ENCODE data around the gene NDUFB8.

DNA sequence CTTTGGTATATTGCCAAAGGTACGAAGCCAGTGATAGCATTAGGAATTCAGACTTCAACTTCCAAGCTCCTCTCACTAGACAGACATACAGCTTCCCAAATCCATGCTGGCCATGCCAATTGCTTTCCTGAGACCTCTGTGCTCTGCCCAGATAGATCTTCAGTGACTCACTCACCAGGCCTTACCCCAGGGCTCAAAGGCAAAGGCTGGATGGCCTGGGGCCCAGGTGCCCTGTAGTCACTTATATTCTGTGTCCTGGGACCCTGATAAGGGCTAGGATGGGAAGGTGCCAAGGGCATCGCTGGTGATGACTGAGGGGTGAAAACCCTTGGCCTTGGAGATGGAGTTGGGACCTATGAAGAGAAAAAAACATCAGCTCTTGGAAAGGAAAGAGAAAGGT, 39.1 kb downstream of the NDUFB8 start:
- TF ChIP-seq ZNF660 (tag by site-specific recombination; IDR thresholded peaks at IDR 0.05) (no peak), ZNF24 (tag by site-specific recombination; IDR thresholded peaks at IDR 0.05) (no peak), ZNF677 (tag by site-specific recombination; IDR thresholded peaks at IDR 0.05) (no peak), SCRT2 (tag by site-specific recombination; IDR thresholded peaks at IDR 0.05) (no peak), MEIS1 (CRISPR knock-in tag; IDR thresholded peaks at IDR 0.05; ENCODE audit: borderline replicate concordance) (no peak), ZNF785 (tag by site-specific recombination; IDR thresholded peaks at IDR 0.05) (no peak), ZNF654 (tag by site-specific recombination; IDR thresholded peaks at IDR 0.05; ENCODE audit: low read depth) (no peak)
- TF ChIP-seq, protein P1, sequence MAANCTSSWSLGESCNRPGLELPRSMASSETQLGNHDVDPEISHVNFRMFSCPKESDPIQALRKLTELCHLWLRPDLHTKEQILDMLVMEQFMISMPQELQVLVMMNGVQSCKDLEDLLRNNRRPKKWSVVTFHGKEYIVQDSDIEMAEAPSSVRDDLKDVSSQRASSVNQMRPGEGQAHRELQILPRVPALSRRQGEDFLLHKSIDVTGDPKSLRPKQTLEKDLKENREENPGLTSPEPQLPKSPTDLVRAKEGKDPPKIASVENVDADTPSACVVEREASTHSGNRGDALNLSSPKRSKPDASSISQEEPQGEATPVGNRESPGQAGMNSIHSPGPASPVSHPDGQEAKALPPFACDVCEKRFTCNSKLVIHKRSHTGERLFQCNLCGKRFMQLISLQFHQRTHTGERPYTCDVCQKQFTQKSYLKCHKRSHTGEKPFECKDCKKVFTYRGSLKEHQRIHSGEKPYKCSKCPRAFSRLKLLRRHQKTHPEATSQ (tag by site-specific recombination; IDR thresholded peaks at IDR 0.05), result no peak
- TF ChIP-seq, protein P2, sequence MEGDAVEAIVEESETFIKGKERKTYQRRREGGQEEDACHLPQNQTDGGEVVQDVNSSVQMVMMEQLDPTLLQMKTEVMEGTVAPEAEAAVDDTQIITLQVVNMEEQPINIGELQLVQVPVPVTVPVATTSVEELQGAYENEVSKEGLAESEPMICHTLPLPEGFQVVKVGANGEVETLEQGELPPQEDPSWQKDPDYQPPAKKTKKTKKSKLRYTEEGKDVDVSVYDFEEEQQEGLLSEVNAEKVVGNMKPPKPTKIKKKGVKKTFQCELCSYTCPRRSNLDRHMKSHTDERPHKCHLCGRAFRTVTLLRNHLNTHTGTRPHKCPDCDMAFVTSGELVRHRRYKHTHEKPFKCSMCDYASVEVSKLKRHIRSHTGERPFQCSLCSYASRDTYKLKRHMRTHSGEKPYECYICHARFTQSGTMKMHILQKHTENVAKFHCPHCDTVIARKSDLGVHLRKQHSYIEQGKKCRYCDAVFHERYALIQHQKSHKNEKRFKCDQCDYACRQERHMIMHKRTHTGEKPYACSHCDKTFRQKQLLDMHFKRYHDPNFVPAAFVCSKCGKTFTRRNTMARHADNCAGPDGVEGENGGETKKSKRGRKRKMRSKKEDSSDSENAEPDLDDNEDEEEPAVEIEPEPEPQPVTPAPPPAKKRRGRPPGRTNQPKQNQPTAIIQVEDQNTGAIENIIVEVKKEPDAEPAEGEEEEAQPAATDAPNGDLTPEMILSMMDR (tag by site-specific recombination; IDR thresholded peaks at IDR 0.05), result no peak
- TF ChIP-seq, protein P3, sequence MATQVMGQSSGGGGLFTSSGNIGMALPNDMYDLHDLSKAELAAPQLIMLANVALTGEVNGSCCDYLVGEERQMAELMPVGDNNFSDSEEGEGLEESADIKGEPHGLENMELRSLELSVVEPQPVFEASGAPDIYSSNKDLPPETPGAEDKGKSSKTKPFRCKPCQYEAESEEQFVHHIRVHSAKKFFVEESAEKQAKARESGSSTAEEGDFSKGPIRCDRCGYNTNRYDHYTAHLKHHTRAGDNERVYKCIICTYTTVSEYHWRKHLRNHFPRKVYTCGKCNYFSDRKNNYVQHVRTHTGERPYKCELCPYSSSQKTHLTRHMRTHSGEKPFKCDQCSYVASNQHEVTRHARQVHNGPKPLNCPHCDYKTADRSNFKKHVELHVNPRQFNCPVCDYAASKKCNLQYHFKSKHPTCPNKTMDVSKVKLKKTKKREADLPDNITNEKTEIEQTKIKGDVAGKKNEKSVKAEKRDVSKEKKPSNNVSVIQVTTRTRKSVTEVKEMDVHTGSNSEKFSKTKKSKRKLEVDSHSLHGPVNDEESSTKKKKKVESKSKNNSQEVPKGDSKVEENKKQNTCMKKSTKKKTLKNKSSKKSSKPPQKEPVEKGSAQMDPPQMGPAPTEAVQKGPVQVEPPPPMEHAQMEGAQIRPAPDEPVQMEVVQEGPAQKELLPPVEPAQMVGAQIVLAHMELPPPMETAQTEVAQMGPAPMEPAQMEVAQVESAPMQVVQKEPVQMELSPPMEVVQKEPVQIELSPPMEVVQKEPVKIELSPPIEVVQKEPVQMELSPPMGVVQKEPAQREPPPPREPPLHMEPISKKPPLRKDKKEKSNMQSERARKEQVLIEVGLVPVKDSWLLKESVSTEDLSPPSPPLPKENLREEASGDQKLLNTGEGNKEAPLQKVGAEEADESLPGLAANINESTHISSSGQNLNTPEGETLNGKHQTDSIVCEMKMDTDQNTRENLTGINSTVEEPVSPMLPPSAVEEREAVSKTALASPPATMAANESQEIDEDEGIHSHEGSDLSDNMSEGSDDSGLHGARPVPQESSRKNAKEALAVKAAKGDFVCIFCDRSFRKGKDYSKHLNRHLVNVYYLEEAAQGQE (tag by site-specific recombination; IDR thresholded peaks at IDR 0.05), result no peak
- TF ChIP-seq, protein P4, sequence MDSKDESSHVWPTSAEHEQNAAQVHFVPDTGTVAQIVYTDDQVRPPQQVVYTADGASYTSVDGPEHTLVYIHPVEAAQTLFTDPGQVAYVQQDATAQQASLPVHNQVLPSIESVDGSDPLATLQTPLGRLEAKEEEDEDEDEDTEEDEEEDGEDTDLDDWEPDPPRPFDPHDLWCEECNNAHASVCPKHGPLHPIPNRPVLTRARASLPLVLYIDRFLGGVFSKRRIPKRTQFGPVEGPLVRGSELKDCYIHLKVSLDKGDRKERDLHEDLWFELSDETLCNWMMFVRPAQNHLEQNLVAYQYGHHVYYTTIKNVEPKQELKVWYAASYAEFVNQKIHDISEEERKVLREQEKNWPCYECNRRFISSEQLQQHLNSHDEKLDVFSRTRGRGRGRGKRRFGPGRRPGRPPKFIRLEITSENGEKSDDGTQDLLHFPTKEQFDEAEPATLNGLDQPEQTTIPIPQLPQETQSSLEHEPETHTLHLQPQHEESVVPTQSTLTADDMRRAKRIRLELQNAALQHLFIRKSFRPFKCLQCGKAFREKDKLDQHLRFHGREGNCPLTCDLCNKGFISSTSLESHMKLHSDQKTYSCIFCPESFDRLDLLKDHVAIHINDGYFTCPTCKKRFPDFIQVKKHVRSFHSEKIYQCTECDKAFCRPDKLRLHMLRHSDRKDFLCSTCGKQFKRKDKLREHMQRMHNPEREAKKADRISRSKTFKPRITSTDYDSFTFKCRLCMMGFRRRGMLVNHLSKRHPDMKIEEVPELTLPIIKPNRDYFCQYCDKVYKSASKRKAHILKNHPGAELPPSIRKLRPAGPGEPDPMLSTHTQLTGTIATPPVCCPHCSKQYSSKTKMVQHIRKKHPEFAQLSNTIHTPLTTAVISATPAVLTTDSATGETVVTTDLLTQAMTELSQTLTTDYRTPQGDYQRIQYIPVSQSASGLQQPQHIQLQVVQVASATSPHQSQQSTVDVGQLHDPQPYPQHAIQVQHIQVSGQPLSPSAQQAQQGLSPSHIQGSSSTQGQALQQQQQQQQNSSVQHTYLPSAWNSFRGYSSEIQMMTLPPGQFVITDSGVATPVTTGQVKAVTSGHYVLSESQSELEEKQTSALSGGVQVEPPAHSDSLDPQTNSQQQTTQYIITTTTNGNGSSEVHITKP (tag by site-specific recombination; IDR thresholded peaks at IDR 0.05), result no peak
